ENCODE measurements around the gene TPST1. TPM values are rescaled to one million over a fixed set of nuclear protein-coding genes. Genes with fewer than 3 reads are reported as not detected.
"Not testable (repeated sequence)": the region's sequence is repeated elsewhere in the genome, so short reads cannot be mapped to it uniquely, and the experiment has no call there.

Gene TPST1
- 10 to 100 TPM in 2 of 4 donors, 1 to 10 TPM in 2; 5.2 to 20.0 (median 8.2) TPM for total RNA-seq

- peak within 1 kb of the TSS; percentile 76 for H3K27ac ChIP-seq
- WGBS, result under 1% methylated on average over 46 of the region's 90 CpGs
- peak within 1 kb of the TSS; percentile 90 for H3K4me3 ChIP-seq
- H3K4me1 ChIP-seq, result peaks cover 31% of the 10 kb centered on the region
- H3K36me3 ChIP-seq, result no peaks in the 10 kb centered on the region
- no peaks in the 10 kb centered on the region for H3K27me3 ChIP-seq
- DNase-seq (ENCODE audit: low spot score in 2 of 2), result peak; percentile 92 to 94
- H3K9me3 ChIP-seq, result no peaks in the 10 kb centered on the region
- TF ChIP-seq EP300 (IDR thresholded peaks at IDR 0.05) (no peak), POLR2A (IDR thresholded peaks at IDR 0.05) (peak; percentile 55 to 70), POLR2AphosphoS5 (IDR thresholded peaks at IDR 0.05) (peak in 2 of 3 donors; percentile 56 to 86)
- TF ChIP-seq, protein P1, sequence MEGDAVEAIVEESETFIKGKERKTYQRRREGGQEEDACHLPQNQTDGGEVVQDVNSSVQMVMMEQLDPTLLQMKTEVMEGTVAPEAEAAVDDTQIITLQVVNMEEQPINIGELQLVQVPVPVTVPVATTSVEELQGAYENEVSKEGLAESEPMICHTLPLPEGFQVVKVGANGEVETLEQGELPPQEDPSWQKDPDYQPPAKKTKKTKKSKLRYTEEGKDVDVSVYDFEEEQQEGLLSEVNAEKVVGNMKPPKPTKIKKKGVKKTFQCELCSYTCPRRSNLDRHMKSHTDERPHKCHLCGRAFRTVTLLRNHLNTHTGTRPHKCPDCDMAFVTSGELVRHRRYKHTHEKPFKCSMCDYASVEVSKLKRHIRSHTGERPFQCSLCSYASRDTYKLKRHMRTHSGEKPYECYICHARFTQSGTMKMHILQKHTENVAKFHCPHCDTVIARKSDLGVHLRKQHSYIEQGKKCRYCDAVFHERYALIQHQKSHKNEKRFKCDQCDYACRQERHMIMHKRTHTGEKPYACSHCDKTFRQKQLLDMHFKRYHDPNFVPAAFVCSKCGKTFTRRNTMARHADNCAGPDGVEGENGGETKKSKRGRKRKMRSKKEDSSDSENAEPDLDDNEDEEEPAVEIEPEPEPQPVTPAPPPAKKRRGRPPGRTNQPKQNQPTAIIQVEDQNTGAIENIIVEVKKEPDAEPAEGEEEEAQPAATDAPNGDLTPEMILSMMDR (IDR thresholded peaks at IDR 0.05), result peak; percentile 49 to 65
Measured at GRCh38 chr7:66204822-66205740, at the start of gene TPST1. Gene TPST1 (plus strand): TSS chr7:66205334. CDS start chr7:66240426, 35,092 bp downstream.

DNA sequence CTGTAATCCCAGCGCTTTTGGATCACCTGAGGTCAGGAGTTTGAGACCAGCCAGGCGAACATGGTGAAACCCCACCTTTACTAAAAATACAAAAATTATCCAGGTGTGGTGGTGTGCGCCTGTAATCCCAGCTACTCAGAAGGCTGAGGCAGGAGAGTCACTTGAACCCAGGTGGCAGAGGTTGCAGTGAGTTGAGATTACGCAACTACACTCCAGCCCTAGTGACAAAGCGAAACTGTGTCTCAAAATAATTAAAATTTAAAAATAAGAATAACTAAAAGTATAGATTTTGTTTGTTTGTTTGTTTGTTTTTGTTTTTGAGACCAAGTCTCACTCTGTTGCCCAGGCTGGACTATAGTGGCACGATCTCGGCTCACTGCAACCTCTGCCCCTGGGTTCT, 49.1 kb upstream of the TPST1 start:
- Histone ChIP-seq H3K4me1 (peaks cover 19% of the 10 kb centered on the region), H3K36me3 (peaks cover 58% of the 10 kb centered on the region)
- H3K9me3 ChIP-seq; H3K27me3 ChIP-seq; H3K4me3 ChIP-seq; DNase-seq (ENCODE audit: low spot score in 2 of 2); H3K27ac ChIP-seq: not testable (repeated sequence)
- WGBS, result over 99% methylated on average over 7 of the region's 7 CpGs

GRCh38 chr7:66157060-66157459, 48.1 kb upstream of the TPST1 start:
- WGBS, result 87% methylated on average over 3 of the region's 3 CpGs
- H3K36me3 ChIP-seq, result peaks cover 56% of the 10 kb centered on the region

GRCh38 chr7:66162622-66163021, 42.5 kb upstream of the TPST1 start:
- Histone ChIP-seq H3K4me1 (no peaks in the 10 kb centered on the region), H3K27ac (no peak overlapping the region), H3K36me3 (peaks cover 11% of the 10 kb centered on the region), H3K9me3 (no peaks in the 10 kb centered on the region), H3K4me3 (no peak overlapping the region), H3K27me3 (no peaks in the 10 kb centered on the region)
- TF ChIP-seq POLR2AphosphoS5 (IDR thresholded peaks at IDR 0.05) (no peak), POLR2A (IDR thresholded peaks at IDR 0.05) (no peak), EP300 (IDR thresholded peaks at IDR 0.05) (no peak)
- TF ChIP-seq, protein P1 (IDR thresholded peaks at IDR 0.05), result no peak
- DNase-seq (ENCODE audit: low spot score in 2 of 2), result no peak
- 86% methylated on average over 4 of the region's 4 CpGs for WGBS

More at GRCh38 chr7:66157060-66157459, 48.1 kb upstream of the TPST1 start:
- Histone ChIP-seq H3K27ac (no peak overlapping the region), H3K27me3 (no peaks in the 10 kb centered on the region), H3K9me3 (no peaks in the 10 kb centered on the region), H3K4me1 (peaks cover 13% of the 10 kb centered on the region), H3K4me3 (no peak overlapping the region)
- TF ChIP-seq, protein P1 (IDR thresholded peaks at IDR 0.05), result no peak
- no peak for TF ChIP-seq POLR2A (IDR thresholded peaks at IDR 0.05)
- no peak for TF ChIP-seq POLR2AphosphoS5 (IDR thresholded peaks at IDR 0.05)
- no peak for TF ChIP-seq EP300 (IDR thresholded peaks at IDR 0.05)
- no peak for DNase-seq (ENCODE audit: low spot score in 2 of 2)

- peaks cover 5% of the 10 kb centered on the region for H3K36me3 ChIP-seq
- H3K27ac ChIP-seq, result no peak overlapping the region
- no peaks in the 10 kb centered on the region for H3K9me3 ChIP-seq
- H3K4me1 ChIP-seq, result no peaks in the 10 kb centered on the region
- TF ChIP-seq, protein P1 (IDR thresholded peaks at IDR 0.05), result no peak
- no peak for TF ChIP-seq POLR2A (IDR thresholded peaks at IDR 0.05)
- no peak for TF ChIP-seq EP300 (IDR thresholded peaks at IDR 0.05)
- TF ChIP-seq POLR2AphosphoS5 (IDR thresholded peaks at IDR 0.05), result no peak
- WGBS, result 77% methylated on average over 1 of the region's 1 CpG
- H3K27me3 ChIP-seq, result no peaks in the 10 kb centered on the region
- DNase-seq (ENCODE audit: low spot score in 2 of 2), result no peak
- H3K4me3 ChIP-seq, result no peak overlapping the region
Measured at GRCh38 chr7:66163186-66163610, 41.9 kb upstream of the TPST1 start.
